ENCODE measurements around the gene SOX5.
"Not testable (repeated sequence)": the region's sequence is repeated elsewhere in the genome, so short reads cannot be mapped to it uniquely, and the experiment has no call there.

Gene SOX5

DNA sequence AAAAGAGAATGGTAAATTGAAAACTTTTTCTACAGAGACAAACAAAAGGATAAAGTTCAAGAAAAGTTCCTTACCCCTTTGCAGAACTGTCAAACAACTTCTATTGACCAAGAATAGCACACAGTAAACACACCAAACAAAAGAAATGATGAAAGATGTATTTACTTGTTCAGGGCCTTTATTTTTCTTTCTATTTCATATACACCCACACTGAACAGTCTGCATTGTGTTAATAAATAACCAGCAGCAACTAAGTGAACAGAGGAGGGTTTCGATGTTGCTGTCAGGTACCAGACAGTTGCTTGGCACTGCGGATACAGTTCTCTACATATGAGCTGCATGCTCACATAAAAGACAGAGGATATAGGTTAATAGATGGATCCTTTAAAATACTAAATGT, 122.1 kb downstream of the SOX5 start:
- DNase-seq = no peak

DNA sequence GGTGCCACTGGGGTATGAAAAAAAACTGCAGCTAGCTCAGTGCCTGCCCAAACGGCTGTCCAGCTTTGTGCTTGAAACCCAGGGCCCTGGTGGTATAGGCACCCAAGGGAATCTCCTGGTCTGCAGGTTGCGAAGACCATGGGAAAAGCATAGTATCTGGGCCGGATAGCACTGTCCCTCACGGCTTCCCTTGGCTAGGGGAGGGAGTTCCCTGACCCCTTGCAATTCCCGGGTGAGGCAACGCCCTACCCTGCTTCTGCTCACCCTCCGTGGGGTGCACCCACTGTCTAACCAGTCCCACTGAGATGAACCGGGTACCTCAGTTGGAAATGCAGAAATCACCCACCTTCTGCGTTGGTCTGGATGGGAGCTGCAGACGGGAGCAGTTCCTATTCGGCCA, 124.3 kb downstream of the SOX5 start:
- not testable (repeated sequence) for DNase-seq

DNA sequence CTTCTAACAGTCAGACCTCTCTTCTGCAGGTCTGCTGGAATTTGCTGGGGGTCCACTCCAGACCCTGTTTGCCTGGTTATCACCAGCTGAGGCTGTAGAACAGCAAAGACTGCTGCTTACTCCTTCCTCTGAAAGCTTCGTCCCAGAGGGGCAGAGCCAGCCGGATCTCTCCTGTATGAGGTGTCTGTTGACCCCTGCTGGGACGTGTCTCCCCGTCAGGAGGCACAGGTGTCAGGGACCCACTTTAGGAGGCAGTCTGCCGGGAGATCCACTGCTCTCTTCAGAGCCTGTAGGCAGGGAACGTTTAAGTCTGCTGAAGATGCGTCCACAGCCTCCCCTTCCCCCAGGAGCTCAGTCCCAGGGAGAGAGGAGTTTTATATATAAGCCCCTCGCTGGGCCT, 125.1 kb downstream of the SOX5 start:
- no peak for DNase-seq

DNA sequence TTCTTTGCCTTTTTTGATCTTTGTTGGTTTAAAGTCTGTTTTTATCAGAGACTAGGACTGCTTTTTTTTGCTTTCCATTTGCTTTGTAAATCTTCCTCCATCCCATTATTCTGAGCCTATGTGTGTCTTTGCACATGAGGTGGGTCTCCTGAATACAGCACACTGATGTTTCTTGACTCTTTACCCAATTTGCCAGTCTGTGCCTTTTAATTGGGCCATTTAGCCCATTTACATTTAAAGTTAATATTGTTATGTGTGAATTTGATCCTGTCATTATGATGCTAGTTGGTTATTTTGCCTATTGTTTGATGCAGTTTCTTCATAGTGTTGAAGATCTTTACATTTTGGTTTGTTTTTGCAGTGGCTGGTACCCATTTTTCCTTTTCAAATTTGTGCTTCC, 126.6 kb downstream of the SOX5 start:
- not testable (repeated sequence) for DNase-seq

DNA sequence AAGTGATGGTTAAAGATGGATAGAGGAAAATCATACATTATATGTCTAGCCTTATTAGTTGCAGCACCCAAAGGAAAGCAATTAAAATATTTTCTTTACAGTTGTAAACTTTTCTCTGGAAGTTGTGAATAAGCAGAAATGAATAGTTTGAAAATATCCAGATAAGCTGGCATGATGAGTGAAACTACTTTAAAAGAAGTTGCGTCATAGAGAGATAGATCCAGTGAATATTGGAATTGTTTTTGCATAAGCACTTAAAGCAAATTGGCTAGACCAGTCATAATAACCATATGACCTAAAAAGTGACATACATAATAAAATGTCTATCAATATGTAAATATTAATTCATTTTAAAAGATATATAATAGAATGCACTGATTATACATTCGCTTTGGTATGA, 132.1 kb downstream of the SOX5 start:
- DNase-seq = no peak

DNA sequence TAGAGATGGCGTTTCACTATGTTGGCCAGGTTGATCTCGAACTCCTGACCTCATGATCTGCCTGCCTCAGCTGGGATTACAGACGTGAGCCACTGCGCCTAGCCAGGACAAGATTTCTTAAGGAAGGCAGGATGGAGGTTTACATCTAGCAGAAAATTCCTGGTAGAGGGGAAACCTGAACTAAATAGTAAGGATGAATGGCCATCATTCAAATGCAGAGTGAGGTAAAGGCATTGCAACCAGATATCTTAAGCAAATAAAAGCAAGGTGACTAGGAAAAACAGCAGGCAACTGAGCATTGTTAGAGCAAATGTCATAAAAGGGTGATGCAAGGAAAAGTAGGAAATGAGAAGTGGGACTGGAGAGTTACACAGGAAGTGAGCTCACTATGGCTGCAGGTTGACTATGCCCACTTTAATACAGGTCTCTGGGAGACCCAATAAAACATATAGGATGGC, 133.0 kb downstream of the SOX5 start:
- no peak for DNase-seq

DNA sequence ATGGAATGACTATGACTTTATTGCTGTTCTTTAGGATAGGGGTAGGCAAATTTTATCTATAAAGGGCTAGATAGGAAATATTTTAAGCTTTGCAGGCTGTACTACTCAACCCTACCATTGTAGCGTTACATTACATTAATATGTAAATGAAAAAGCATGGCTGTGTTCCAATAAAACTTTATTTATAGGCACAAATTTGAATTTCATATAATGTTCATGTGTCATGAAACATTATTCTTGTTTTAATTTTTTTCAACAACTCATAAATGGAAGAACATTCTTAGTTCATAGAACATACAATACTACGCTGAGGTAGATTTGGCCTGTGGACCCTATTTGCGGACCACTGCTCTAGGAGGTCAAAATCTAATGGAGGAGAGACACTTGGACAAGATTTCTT, 133.7 kb downstream of the SOX5 start:
- no peak for DNase-seq

DNA sequence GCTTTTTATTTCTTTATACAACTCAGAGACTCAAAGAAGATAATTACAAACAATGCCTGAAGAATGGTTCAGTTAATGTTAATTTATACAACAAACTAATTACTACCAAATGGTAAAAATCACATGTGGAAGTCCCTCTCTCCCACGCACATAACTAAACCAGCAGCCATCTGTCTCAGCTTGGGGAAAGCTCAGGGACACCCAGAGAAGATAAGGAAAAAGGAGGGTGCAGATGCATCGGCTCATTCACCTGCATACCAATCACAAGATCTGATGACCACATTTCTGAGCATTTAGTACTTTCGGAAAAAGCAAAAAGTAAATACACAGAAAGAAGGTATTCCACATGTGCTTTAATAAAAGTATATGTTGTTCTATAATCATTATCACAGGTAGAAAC, 136.3 kb downstream of the SOX5 start:
- no peak for DNase-seq

DNA sequence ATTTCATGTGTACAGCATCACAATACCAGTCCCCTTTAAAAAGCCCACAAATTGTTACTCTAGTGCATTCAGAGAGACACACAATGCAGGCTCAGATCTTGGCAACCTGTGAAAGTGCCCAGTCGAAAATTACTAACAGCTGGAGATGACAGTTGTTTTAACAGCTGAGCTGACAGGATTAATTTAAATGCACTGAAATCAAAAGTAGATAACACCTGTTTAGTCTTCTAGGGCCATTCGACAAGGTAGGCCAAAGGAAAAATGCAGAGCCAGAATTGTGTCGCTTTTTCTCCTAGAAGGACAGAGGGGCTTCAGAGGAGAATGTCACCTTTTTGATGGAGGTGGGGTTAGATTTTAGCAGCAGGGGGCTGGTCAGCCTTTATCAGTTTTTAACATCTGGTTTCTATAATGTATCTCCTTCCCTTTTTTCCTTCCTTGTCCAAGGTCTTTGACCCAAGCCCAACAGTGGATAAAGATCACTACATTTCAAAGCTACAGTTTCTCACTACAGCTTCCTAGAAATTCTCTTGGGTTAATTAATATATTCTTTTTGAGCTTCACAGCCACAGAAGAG, 139.1 kb downstream of the SOX5 start:
- DNase-seq = no peak

DNA sequence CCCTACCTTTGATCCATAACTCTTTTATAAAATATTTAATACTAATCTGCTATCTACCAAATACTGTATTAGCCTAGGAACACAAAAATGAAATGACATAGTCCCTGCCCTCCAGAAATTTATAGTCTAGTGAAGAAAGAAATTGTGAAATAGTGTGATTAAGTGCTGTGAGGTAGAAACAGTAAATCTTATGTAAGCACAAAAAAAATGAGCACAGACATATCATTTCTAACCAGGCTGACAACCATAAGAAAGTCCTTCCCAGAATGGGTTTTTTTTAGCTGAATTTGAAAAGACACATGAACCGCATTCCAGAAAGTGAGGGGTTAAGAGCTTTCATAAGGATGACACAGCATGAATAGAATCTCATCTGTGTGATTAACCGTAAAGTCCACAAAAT, 145.9 kb downstream of the SOX5 start:
- no peak for DNase-seq

DNA sequence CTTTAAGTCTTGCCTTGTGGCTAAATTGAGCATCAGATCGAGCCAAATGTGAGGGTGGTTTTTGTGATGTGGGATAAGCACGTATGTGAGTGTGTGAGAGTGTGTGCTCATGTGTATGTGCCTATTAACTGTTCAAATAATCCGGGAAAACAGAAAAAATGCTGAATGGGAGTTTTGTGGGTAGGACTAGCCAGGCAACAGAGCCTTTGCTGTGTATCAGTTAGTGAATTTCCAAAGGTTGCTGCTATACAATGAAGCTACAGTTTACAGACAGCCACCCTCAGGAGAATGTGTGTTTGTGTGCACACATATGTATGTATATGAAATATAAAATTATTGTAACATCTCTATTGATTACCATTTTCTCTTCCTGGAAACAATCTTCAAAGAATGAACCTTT, 154.0 kb downstream of the SOX5 start:
- no peak for DNase-seq

DNA sequence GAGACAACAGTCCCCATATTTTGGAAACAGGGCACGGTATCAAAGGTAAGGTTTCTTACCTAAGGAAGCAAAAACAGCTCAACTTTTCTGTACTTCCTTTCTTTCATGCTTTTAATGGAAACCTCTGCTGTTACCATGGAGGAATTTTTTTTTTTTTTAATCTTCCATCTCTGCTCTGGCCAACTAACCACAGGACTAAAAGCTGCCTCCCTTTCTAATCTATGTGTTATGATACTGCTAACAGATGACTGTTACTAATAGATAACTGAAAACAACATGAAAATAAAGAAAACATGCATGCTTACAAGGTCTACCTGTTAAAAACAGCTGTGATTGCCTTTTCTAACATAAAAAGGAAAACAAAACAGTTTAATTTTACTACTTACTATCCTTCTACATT, 168.4 kb downstream of the SOX5 start:
- DNase-seq = no peak

DNA sequence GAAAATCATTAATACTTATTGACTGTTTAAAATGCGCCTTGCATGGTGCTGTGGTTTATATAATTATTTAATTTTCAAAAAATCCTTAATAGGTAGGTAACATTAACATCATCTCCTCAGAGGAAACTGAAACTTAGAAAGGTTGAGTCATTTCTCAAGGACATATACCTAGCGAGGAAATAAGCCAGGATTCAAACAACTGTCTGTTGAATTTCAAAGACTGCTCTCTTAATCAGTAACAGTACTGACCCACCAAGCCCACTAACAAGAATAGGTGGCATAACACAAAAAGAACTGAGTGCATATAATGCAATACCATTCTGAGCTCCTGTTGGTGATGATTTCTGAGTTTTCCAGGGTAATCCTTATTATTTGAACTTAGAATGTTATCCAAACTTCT, 174.3 kb downstream of the SOX5 start:
- DNase-seq = no peak

DNA sequence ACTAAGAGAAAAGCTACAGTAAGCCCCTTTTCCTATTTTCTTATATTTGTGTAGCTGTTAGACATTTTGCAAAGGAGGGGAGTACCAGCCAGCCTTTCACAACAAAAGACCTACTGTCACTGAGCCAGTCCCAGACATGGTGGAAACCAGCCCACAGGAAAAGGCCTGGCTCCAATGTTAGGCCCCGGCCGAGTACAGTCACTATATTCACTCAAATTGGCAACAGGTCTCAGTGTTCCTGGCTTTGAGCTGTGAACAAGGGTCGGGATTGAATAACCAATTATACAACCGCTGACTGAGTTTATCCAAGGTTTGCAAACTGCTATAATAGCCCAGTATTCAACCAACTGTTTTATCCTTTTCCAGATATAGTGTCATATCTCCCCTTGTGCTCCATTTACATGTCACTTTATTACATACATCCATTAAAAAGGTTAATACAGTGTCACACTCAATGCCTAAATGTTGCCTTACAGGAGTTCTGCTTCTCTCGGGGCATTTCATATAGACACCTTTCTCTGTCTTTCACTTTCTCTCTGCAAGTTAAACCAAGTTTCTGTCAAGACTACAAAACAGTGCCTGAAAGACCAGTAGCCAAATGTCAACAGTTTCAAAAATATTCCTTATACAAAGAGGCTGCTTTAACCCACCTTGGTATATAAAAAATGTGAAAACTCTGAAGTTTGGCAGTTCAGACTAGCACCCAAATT, 178.1 kb downstream of the SOX5 start:
- DNase-seq = no peak

DNA sequence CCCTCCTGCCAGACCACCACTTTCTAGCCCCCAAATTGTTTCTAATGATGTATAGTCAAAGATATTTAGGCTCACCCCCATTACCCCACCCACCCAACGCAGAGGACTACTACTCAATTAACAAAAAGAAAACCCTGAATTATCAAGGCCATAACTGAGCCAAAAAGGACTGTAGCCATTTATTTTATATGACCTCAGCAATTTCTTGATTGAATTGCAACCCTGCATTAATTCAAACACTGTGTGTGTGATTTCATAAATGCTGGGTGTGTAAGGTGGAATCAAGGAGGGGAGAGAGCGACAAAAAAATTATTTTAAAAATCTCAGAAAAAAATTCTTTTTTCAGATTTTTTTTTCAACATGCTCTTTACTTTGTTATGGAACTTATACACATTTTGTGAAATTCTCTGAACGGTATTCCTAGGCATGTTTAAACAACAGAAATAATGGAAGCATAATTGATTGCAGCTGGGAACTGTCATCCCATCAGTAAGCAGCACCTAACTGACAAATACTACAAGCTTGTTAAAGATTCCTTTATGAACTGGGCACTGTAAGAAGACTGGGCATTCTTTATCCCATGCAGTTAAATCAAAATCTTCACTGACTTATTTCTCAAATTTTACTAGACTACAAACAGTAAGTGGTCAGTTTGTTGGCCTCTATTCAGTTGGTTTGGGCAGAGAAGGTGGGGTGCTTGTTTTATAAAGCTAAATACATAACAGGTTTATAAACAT, 179.1 kb downstream of the SOX5 start:
- no peak for DNase-seq

DNA sequence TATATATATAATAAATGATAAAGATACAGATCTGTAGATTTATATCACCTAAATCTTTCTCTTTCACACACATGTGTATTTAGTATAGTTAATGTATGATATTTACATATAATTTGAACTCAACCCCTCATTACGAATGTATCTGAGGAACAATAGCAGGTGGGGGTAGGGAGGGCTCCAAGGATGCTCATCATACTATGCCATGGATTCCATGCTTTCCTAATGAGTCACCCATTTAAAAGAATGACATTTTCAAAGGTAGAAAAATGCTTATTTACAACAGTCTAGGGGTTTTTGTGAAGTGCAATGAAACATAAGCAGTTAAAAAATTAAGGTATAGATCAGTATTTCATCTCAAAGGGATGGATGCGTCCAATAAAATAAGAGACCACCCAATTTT, 181.6 kb downstream of the SOX5 start:
- no peak for DNase-seq

DNA sequence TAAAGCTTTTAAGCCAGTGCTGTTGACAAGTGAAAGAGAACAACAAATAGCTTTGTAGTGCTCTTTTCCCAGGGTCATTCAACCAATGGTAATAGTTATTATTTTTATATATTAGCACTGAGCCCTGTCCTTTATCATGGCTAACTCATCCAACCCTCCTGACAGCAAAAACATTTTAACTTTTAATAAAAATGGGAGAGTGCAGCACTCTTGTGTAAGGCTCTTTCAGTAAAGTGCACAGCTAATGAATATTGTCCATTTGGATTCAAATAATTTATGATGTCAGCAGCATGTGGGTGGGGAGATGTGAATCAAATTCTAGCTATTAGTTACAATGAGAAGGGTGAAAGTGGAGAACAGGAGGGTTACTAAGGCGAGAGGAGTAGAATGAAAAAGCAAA, 185.7 kb downstream of the SOX5 start:
- DNase-seq = no peak

DNA sequence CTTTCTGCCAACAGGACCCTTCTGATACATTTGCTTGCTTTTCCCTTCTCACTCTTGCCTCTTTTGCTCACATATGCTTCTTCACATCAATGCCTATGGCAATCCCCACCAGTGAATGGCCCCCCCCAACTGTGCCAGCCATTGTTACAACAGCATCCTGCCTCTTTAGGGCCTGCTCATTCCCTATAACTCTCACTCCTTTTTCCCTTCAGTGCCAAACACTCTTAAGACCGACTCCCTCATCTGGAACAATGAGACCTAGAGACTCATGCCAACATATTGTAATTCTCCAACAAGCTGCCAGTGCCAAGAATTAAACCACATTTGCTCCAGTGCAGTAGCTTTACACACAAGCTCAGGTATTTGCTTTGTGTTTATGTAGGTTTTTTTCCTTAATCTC, 189.0 kb downstream of the SOX5 start:
- DNase-seq = no peak

DNA sequence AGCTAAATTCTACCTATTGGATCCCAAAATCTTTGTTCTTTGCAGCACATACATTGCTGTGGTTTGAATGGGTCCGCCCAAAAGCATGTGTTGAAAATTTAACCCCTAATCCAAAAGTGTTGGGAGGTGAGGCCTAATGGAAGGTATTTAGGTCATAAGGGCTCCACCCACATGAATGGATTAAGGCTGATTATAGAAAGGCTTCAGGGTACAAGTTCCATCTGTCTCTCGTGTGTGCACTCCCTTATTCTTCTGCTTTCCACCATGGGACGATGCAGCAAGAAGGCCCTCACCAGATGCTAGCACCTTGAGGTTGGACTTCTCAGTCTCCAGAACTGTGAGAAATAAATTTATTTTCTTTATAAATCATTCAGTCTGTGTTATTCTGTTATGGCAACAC, 190.9 kb downstream of the SOX5 start:
- DNase-seq = no peak

DNA sequence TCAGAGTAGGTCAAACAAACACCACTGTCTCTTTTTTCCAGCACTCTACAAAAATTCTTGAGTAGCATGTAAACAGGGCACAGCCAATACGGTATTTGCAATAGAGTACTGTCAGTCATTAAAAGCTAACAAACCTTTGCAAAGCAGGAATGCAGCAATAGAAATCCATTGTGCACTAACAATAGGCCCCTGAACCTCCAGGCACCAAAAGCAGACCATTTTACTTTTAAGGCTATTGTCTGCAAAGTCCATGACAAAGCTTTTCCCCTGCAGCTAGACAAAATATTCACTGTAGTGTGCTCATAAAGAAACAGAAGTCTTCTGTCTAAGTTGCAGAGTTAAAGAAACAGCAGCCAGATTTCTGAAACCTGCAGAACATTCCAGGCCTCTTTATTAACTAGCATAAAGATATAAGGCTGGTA, 191.9 kb downstream of the SOX5 start:
- DNase-seq = no peak

DNA sequence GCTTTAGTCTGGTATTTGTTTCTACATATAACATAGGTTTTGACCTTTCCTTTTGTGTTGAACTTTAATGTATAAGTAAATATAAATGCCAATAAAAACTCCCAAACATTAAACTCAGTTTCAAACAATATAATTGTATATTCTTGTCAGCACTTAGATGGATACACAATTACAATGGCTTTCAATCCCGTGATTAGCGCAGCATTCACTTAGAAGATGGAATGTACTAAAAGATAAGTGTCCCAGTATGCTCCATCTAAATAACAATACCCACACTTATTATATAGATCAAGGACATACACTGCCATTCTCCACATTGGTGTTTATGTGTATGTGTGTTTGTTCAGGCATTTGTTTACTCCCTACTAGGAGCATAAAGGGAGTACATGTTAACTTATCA, 193.1 kb downstream of the SOX5 start:
- DNase-seq = no peak

DNA sequence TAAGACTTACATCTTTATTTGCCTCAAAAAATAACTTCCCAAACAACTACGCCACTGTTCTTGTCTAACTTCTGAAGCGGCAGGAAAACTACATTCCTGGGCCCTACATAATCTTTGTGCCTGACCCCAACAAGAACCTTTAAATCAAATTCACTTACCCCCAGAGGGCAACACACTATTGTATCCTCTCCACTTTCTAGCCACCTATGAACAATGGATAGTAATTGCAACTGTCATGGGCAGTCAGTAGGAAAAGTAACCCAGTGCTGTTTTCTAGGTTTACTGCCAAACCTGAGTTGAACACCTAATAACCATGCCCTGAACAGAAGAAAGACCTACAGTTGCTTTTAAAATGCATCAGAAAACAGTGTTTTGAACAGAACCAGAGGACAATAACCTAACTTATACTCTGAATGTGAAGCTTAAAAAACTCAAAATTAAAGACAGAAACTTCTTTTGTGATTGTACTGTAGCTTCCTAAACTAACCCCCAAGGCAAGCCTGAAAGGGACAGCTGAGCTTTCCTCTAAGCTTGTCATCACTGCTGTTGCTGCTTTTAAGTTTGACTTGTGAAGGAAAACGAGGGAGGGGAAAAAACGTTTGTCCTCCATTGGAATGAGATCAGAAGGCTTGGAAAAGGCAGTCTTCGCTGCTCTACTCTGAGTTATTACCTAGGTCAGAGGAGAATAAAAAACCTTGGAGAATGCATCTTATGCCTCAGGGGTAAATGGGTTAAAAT, 195.7 kb downstream of the SOX5 start:
- no peak for DNase-seq

DNA sequence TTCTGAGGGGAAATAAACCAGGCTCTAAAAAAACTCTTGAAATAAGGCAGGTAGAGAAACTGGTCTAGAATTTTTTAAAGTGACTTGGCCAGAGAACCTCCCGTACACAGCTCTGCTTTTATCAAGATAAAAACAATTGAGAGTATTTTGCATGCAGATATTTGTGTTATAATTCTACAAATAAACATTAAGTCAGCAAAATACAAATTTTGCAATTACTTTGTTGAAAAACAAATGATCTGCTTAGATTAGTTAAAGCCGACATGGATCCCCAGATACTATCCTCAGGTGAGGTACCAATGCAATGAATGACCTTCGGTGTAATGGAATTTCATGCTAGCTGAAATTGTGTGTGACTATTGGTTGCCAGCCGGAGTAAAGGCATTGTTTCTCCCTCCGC, 197.2 kb downstream of the SOX5 start:
- no peak for DNase-seq

DNA sequence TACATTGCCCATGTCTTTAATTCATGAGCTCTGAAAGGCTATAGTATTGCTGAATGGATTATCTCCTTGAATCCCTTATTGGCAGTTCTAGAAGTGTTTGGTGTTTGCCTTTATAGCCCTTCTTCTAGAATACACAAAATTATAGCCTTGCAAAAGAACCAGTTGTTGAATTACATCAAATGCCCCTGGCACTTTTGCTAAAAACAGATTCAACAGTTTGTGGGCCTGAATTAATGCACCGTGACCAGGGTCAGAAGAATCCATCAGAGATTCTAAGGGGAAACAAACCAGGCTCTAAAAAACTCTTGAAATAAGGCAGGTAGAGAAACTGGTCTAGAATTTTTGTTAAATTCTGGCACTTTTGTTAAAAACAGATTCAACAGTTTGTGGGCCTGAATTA, 197.8 kb downstream of the SOX5 start:
- no peak for DNase-seq
